ENCODE data around the gene BNC2. TPM values are rescaled to one million over a fixed set of nuclear protein-coding genes. Genes with fewer than 3 reads are reported as not detected.

BNC2 gene
- total RNA-seq, 4 donors from 2014 or later: 20.5 to 55.4 (median 26.2) TPM

DNA sequence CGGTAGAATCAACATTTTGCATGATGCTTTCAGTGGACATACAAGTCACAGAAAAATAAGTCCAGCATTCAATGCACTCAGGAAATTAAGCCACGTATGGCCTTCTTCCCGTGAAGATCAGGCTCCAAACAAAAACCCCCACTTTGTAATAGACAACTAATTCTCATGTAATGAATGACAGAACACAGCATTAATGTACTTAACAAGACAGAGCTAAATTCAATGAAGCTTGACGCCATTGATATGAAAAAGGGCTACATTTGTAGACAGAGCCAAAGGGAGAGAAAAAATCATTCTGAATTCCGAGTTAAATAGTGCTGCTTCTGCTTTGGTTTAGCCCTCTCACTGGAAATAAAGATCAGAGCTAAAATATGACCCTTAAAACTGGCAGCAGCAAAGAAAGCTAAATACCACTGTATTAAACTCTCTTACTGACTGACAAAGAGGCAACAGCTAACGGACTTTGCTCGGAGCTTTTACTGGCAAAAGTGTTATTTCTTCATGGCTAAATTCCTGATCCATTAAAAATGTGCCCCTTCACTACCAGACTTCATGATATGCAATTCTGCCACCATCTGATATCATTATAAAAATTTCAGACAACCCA is 250.5 kb downstream of the BNC2 start:
- H3K4me1 ChIP-seq: peaks cover 0 to 11% (median 3%) of the 10 kb centered on the region in 4 donors

DNA sequence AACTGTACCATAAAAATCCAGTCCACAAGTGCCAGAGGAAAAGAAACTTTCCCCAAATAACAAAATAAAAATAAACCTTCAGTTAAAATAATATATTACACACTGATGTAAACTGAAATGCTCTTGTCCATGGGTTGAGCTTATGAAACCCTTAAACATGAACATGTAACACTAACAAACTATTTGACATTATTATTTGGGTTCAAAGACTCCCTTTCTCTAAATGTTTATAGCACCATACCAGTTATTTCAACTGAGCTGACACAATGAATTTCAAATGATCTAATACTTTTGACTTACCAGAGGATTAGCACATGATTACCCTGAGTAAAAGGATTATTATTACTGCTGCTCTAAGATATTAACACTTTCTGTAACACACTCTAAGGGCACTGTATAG is 251.1 kb downstream of the BNC2 start:
- Histone ChIP-seq H3K36me3 (no peaks in the 10 kb centered on the region), H3K9me3 (no peaks in the 10 kb centered on the region), H3K4me1 (peaks cover 0 to 7% (median 2%) of the 10 kb centered on the region in 4 donors), H3K27me3 (no peaks in the 10 kb centered on the region), H3K4me3 (no peak overlapping the region), H3K27ac (peak overlapping the region; percentile 6 to 37 (median 22))
- in situ Hi-C loops (cut with MboI; ENCODE audit: low pct_ligation_motif_present in 1 of 4, low pct_unique_long_range_greater_than_20kb in 1 of 4, low sequenced_read_pairs in 3 of 4): loop anchor here in 1 of 4 donors (25.0 kb wide), 1 partner anchor 432 kb away; no protein-coding TSS in a partner anchor
- DNase-seq: no peak
- intact Hi-C loops (cut with DNase I; ENCODE audit: low total_unique reads): no loop called here
- TF ChIP-seq EP300 (IDR thresholded peaks at IDR 0.05; ENCODE audit: low read depth) (no peak), POLR2AphosphoS5 (IDR thresholded peaks at IDR 0.05) (no peak), POLR2A (IDR thresholded peaks at IDR 0.05) (no peak)
- TF ChIP-seq, protein P1, sequence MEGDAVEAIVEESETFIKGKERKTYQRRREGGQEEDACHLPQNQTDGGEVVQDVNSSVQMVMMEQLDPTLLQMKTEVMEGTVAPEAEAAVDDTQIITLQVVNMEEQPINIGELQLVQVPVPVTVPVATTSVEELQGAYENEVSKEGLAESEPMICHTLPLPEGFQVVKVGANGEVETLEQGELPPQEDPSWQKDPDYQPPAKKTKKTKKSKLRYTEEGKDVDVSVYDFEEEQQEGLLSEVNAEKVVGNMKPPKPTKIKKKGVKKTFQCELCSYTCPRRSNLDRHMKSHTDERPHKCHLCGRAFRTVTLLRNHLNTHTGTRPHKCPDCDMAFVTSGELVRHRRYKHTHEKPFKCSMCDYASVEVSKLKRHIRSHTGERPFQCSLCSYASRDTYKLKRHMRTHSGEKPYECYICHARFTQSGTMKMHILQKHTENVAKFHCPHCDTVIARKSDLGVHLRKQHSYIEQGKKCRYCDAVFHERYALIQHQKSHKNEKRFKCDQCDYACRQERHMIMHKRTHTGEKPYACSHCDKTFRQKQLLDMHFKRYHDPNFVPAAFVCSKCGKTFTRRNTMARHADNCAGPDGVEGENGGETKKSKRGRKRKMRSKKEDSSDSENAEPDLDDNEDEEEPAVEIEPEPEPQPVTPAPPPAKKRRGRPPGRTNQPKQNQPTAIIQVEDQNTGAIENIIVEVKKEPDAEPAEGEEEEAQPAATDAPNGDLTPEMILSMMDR (IDR thresholded peaks at IDR 0.05): no peak

More for the DNA sequence above, 250.5 kb downstream of the BNC2 start:
- 67 to 85% methylated on average over 5 to 7 of the region's 7 CpGs for WGBS, 2 donors (ENCODE audit: low coverage in 1 of 2)
- H3K27me3 ChIP-seq: no peaks in the 10 kb centered on the region
- peak overlapping the region; percentile 14 to 37 (median 32) for H3K27ac ChIP-seq
- H3K4me3 ChIP-seq: no peak overlapping the region
- H3K36me3 ChIP-seq: no peaks in the 10 kb centered on the region
- TF ChIP-seq, protein P1 (IDR thresholded peaks at IDR 0.05): no peak
- TF ChIP-seq POLR2A (IDR thresholded peaks at IDR 0.05) (no peak), POLR2AphosphoS5 (IDR thresholded peaks at IDR 0.05) (no peak)
- in situ Hi-C loops (cut with MboI; ENCODE audit: low pct_ligation_motif_present in 1 of 4, low pct_unique_long_range_greater_than_20kb in 1 of 4, low sequenced_read_pairs in 3 of 4): loop anchor here in 1 of 4 donors (25.0 kb wide), 1 partner anchor 433 kb away; no protein-coding TSS in a partner anchor
- intact Hi-C loops (cut with DNase I; ENCODE audit: low total_unique reads): no loop called here
- no peaks in the 10 kb centered on the region for H3K9me3 ChIP-seq
- no peak for DNase-seq

DNA sequence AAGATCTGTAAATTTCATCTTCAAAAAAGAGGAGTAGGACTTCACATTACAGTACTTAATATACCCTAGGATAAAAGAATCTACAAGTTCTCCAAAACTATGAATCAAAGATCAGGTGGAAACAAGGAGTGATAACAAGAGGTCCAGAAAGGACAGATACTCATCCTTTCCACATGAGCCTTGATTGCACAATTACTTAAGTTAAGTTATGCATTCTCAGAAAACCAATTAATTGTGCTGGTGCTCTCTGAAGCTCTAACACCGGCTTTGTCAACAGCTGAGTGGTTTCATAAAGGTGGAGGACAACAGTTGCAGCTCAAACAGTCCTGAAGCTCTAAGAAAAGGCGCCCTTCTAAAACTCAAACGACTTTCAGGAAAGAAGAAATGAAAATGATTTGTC is 251.9 kb downstream of the BNC2 start:
- Histone ChIP-seq H3K9me3 (no peaks in the 10 kb centered on the region), H3K36me3 (no peaks in the 10 kb centered on the region), H3K4me1 (peaks cover 0 to 7% (median 2%) of the 10 kb centered on the region in 4 donors), H3K4me3 (no peak overlapping the region), H3K27me3 (no peaks in the 10 kb centered on the region), H3K27ac (peak overlapping the region in 1 of 4 donors; percentile 37)
- in situ Hi-C loops (cut with MboI; ENCODE audit: low pct_ligation_motif_present in 1 of 4, low pct_unique_long_range_greater_than_20kb in 1 of 4, low sequenced_read_pairs in 3 of 4) (loop anchor here in 1 of 4 donors (25.0 kb wide), 1 partner anchor 431 kb away; no protein-coding TSS in a partner anchor), intact Hi-C loops (cut with DNase I; ENCODE audit: low total_unique reads) (no loop called here)
- 79 to 86% methylated on average over 3 of the region's 3 CpGs for WGBS, 2 donors (ENCODE audit: low coverage in 1 of 2)
- TF ChIP-seq EP300 (IDR thresholded peaks at IDR 0.05; ENCODE audit: low read depth): no peak
- TF ChIP-seq POLR2A (IDR thresholded peaks at IDR 0.05): no peak
- TF ChIP-seq, protein P1 (IDR thresholded peaks at IDR 0.05): no peak
- no peak for TF ChIP-seq POLR2AphosphoS5 (IDR thresholded peaks at IDR 0.05)
- DNase-seq: no peak

DNA sequence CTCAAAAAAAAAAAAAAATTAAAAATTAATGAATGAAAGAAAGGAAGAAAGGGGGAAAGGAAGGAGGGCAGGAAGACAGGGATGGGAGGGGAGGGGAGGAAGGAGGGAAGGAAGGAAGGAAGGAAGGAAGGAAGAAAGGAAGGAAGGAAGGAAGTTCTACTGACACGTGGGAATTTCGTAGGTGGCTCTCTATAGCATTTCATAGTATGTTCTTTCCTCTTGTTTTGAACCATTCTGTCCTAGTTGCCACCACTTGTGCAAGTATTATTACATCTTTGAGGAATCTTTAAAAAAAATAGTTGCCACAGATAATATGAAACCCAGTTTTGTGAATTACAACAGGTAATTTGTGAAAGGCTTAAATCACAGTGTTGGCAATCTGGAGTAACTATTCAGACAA is 253.8 kb downstream of the BNC2 start:
- no peak for DNase-seq
- Histone ChIP-seq H3K27ac (no peak overlapping the region), H3K36me3 (no peaks in the 10 kb centered on the region), H3K4me3 (no peak overlapping the region), H3K9me3 (no peaks in the 10 kb centered on the region), H3K4me1 (peaks cover 0 to 7% (median 2%) of the 10 kb centered on the region in 4 donors), H3K27me3 (no peaks in the 10 kb centered on the region)
- in situ Hi-C loops (cut with MboI; ENCODE audit: low pct_ligation_motif_present in 1 of 4, low pct_unique_long_range_greater_than_20kb in 1 of 4, low sequenced_read_pairs in 3 of 4): loop anchor here in 1 of 4 donors (25.0 kb wide), 1 partner anchor 429 kb away; no protein-coding TSS in a partner anchor
- no peak for TF ChIP-seq POLR2A (IDR thresholded peaks at IDR 0.05)
- TF ChIP-seq, protein P1 (IDR thresholded peaks at IDR 0.05): no peak
- no peak for TF ChIP-seq EP300 (IDR thresholded peaks at IDR 0.05; ENCODE audit: low read depth)
- TF ChIP-seq POLR2AphosphoS5 (IDR thresholded peaks at IDR 0.05): no peak
- intact Hi-C loops (cut with DNase I; ENCODE audit: low total_unique reads): no loop called here
- WGBS, 2 donors (ENCODE audit: low coverage in 1 of 2): 58 to 73% methylated on average over 2 of the region's 2 CpGs
